CD4-positive, alpha-beta T cell treated with Interleukin-6 at 100 ng/mL for 8 hours (primary cell): ENCODE data around the gene KLF3.

ENCODE experiments used
- DNase-seq: peaks from one replicate; pipeline ENCODE4 v3.0.0-alpha.2; 2020; ENCODE audit warnings: mixed read lengths, low spot score

KLF3 gene

DNA sequence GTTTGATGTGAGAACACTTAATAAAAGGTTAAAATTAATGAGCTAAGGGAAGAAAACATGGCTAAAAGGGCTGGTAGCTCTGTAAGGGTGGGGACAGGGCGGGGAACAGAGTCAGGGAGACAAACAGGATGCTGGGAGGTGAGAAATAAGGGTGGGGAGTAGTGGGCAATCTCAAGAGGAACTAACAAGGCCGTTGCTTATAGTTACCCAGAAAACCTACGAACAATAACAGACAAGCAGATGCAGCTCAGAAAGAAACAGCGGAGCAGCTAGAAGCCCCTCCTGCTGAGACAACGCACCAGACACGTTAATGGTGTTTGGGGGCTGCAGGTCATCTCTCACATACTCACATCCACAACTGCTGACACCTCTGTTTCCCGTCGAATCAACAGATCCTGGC, 9.7 kb upstream of the KLF3 start:
- DNase-seq: peak; percentile 67

DNA sequence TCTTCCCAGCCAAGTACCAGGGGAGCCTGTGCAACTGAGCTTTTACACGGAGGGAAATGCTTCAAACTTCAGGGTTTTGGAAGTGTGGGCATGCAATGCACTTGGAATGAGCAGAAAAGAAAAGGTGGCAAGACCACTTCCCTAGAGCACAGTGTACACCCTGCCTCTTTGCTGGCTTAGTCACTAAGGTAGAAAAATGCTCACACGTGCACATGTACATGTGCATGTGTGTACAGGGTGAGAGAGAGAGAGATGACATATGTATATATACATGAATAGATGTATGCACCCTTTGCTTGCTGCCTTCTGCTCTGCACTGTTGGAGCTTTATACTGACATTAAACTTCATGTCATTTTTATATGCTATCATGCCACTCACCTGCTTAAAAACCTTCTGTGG, 7.9 kb upstream of the KLF3 start:
- no peak for DNase-seq

DNA sequence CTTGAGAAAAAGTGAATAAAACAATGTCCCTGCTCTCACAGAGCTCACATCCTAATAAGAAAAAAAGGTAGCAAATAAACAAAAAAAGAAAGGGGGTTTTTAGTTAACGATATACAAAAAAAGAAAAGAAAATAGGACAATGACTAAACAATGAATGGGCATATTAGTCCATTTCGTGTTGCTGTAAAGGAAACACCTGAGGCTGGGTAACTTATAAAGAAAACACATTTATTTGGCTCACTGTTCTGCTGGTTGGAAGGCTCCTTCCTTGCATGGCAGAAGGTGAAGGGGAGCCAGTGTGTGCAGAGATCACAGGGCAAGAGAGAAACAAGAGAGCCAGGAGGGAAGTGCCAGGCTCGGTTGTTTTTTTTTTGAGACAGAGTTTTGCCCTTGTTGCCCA, 4.7 kb upstream of the KLF3 start:
- DNase-seq: no peak

DNA sequence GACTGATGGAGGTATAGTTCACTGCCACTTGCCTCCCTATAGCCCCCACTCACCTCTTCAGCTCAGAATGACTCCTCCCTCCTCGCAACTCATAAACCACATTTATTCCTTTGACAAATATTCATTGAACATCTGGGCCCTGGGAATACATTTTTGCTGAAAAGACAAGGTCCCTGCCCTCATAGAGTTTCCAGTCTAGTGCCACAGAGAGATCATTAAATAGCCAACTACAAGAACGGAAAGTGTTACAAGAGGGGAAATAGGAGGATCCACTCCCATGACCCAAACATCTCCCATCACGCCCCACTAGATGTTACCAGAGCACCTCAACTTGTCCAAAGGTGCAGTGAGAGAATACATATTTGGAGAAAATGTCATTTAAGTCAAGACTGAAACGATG, 3.2 kb upstream of the KLF3 start:
- no peak for DNase-seq

DNA sequence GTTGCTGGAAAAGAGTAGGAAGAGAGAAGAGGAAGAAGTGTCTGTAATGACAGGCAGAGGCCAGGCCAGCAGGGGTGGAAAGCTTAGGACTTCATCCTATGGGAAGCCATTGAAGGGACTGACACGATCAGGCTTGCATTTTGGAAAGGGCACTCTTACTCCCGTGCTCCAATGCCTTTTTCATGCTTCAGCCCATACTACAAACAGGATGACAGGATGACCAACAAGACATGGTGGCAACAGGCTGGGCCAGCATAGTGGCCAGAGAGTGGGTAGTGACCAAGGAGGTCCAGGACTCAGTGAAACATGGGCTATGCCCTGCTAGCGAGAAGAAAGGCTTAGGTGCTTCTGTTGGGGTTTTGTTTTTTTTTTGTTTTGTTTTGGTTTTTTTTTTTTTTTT, 2.6 kb upstream of the KLF3 start:
- no peak for DNase-seq

DNA sequence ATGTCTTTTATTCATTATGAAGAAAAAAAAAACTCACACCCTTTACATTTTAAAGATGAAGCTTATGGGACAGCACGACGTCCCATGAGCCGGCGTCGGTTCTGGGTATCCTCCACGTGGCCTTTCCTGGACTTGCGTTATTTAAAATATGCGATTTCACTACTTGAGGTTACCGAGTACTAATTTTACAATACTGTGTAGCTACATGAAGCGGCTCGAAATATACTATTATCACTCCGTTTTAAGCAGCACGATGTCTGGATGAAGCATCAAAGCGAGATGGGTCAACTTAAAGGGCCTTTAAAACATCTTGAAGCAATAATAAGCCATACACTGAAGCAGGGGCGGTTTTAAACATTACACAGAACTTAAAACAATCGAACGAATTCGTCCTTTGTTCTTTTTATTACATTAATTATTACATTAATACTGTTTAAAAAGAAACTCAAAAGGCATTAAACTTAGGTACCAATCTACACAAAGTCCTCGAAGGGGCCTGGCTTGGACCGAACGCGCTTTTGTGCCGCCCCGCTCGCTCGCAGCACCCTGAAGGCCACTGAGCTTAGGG, 1.4 kb upstream of the KLF3 start:
- no peak for DNase-seq

DNA sequence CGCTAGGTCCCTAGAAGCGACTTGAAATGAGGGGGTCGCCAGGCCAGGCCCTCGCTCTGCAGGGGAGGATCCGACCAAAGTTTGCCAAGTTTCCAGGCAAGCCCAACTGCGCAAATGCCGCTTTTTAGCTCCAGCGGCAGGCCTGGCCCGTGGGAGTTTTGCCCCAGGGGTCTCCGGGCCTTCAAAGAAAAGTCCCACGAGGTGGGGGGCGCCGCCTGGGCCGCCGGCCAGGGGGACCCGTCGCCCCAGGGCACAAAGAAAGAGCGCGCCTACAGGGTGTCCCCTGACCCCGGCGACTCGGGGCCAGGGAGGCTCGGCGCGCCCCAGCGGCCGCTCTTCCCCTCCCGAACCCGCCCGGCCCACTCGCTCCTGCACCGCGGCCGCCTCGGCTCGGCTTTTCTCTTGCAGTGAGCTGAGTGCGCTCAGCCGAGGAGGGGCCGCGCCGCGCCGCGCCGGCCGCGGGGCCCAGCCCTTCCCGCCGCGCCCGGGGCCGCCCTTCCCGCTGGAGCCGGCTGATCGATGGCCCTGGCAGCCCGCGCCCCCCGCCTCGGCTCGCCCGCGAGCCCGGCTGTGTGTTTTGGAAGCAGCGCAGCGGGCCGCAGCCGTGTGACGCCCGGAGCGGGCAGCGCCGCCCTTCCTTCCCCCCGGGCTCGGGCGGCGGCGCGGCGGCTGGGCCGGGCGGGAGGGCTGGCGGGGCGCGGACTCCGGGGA, 754 bp upstream of the KLF3 start:
- no peak for DNase-seq

DNA sequence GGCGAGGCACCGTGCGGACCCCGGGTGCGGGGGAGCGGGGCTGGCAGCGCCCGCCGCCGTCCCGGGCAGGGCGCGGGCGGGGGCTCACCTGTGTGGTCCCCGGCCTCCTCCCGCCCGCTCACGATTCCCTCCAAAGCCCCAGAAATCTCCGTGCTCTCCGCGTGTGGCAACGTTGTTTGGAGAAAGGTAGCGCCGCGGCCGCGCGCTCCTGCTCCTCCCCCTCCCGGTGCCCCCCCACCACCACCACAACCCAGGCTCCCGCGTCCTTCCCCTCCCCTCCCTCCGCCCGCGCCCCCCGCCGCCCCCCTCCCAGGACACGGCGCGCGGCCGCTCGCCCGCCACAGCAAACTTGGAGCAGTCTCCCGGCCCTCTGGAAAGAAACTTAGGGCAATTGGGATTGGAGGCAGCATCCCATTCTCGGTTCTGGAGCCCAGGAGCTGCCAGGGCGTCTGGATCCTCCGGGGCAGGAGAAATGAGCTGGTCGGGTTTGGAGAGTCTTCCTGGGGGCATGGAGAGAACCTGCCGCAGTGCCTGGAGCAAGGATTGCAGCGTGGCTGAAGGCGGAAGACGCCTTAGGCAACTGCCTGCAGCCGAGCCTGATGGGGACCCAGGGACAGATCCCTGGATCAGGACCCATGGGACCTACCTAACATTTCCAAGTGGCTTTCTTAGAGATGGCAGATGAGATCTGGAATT, 855 bp downstream of the KLF3 start:
- DNase-seq: peak; percentile 43

DNA sequence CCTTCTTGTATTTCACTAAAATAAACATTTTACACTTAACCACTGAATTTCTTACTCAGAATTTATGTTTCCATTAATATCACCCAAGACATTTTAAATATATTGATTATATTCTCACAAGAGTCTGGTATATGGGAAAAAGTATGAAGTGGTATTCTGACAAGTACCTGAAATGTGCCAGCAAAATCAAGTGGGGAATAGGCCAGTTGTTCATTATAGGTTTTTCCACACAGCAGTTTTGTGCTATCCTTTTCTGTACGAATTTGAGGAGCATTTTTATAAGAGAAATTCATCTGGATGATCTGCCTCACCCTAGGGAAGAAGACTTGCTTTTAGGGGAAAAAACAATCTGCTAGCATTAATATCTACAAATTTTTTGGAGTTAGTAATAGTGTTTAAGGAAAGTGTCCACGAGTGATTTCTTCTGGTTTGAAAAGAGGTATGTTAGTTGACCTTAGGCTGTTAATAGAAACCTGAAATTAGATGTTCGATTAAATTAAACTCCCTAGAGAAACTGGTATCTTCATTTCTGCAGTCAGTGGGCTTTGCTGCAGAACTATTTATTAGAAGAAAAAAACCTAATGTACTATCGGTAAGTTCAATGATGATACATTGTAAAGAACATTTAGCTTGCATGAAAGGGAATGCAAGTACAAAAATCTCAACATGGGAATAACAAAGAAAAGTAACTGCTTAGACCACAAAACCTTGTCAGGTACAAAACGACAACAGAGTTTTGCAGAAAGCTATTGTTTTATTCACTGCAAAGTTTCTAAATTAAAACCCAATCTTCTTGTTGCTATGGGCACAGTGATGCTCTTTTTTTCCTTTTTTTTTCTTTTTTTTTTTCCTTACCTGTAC, 1.8 kb downstream of the KLF3 start:
- no peak for DNase-seq

DNA sequence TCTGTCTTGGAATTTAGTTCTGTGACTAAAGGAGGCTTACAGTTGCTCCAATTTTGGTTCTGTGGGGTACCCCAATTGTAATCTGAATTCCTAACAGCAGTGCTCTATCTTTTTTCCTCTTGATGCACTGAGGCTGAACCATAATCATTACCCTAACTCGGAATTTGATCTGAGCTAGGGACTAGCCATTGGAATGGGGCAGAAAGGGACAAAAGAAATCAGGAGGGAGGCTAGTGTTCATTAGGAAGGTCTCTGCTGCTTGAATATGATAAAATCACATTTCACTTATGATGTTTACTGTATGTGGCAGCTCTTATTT, 2.7 kb downstream of the KLF3 start:
- DNase-seq: no peak

DNA sequence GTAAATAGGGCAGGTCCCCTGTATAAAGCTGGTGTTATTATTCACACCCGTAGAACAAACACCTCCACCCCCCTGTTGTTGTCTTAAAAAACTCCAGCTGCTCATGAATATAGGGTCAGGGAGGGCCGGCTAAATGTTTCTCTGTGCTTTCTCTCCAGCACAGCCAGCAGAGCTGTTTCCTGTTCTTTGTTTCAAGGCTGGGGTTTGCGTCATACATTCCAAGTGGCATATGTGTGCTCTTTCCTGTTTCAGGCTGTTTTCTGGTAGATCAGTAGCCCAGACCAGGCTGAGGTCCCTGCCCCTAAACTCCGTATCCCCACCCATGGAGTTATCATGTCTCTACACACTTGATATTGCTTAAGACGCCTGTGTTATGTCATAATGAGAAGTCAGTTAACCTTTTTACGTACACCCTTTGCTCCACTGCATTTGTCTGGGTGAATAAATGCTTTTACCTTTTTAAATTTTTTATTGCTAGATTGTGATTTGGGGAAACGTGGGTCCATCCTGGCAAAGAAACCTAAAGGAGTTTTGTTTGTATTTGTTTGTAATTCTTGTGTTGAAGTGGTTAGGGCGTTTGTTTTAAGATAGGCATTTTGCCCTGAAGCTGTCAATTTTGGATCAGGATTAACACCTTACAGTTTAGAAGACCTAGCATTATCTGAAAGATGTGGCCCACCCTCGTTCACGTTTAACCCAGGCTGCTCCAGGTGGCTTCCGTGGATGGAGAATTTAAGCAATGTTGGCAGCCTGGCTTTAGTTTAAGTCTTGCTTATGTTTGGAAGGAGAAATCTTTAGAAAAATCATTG, 3.3 kb downstream of the KLF3 start:
- peak; percentile 66 for DNase-seq

DNA sequence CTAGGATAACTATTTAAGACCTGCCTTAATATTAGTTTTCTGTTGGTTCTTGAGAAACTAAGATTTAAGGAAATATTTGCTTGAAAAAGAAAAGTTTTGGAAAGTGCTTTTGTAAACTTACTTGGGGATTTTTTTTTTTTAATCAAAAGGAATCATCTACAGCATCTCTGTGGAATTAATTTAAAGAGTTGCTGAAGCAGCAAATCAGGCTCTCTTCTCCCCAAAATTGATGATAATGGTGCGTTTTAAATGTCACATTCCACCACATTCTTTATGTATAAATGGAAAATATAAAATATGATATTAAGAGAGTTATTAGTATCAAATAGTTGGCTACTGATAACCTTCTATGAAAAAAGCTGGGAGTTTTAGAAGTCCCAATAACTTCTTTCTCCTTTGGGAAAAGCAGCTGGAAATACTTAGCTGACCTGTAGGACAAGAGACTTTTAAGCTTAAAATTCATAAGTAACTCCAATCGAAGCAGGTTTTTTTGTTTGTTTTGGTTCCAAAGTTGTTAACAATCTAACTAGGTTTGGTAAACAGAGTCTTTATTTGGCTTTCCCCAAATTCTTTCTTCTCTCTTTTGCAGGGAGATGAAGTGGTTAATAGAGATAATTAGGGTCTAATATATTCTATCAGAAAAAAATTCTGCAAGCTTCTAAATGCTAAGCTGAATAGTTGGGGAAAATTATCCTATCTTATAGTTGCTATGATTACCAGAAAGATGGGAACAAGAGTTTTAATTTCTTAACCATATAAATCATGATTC, 4.4 kb downstream of the KLF3 start:
- DNase-seq: no peak

DNA sequence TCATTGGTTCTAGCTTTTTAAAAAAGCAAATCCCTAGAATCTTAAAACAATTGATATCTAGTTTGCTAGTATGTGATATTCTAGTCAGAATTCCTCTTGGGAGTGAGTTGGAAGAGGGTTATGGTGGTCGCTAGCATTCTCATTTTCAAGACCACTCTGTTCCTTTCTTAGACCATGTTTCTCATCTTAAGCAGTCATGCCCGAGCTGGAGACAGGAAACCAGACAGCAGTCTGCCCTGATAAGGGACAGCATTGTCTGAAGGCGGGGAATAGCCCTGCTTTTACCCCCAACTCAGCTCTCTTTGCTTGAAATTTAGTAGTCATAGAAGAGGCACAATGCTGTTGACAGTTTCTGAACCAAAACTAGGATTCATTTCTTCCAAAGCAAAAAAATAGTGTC, 5.2 kb downstream of the KLF3 start:
- DNase-seq: no peak

DNA sequence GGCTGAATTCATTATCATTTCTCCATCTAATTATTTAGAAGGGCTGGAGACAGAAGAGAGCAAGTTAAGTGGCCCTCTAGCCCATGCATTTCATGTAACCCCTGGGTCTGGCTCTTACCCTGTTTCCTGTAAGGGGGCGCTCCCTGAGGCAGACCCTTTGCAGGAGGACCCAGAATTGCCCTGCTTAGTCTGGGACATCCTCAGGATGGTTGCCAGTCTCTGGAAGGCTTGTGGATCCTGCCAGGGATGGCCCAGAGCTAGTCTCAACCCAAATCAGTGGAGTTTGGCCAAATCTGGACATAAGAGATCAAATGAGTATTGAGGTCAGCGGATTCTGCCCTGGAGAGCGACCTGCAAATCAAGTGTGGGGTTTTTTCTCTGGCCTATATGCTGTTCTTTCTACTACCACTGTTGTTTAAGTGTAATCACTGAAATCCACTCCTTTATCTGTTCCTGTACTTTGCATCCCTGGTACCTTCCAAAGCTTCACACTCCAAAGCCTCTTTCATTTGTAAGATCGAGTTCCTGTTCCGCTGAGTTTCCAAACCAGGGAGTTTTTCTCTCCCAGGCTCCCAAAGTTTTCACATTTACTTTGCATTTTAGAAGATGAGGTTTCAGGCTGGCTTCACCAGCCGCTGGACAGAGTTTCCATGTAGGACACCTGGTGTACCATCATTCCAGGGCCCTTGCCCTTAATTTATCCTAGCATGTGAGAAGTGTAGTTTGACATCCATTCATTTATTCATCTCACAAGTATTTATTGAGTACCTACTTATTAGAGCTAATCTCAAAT, 6.3 kb downstream of the KLF3 start:
- DNase-seq: no peak

DNA sequence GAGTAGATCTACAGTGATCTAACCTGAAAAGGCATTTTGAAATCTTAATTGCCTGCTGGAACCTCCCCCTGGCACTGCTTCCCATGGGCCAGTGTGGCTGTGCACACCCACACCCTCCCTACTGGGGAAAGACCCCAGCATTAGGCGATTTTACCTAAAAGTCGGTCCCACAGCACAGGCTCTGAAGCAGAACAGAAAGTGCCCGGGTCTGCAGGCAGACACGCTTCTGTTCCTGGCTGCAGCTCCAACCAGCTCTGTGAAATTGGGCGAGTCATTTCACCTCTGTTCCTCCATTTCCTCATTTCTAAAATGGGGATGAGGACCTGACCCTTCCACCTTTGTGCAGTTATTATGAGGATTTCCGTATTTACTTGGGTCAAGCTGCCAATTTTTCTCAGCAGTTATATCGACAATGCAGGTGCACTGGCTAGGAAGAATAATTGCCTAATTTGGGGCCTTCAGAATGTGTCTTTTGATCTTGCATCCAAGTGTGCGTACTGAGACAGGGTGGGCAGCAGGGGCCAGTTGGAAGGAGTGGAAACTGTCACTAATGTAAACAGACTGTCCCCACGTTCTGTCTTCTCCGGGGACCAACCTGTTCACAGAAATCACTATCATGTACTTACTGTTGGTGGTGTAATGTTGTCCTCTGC, 7.1 kb downstream of the KLF3 start:
- DNase-seq: no peak

DNA sequence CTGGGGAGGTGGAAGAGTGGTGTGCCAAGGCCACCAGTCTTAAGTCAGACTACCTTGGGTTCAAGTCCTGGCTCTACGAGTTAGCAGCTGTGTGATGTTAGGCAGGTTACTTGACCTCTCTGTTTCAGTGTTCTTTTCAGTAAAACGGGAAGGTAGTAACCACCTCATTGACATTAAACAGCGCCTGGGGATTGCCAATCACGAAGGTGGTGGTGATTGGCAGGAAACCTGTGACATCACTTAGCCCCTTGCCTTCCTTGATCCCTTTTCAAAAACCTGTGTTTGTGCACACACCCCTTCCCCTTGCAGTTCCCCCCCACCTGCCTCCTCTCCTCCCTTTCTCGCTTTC, 7.6 kb downstream of the KLF3 start:
- DNase-seq: peak; percentile 36

DNA sequence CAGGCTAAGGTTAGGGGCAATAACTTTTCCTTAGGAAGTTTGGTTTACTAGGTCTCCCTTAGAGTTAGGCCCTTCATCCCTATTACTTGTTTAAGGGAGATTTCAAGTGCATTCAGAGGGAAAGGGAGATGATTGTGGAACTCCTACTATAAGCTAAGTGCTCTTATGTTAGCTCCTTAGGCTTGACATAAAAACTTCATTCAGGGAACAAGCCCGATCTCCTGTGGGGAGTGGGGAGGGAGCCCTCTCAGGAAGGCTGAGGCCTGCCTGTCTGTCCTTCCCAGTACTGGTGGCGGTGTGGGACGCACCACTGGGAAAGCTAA, 8.0 kb downstream of the KLF3 start:
- DNase-seq: no peak

DNA sequence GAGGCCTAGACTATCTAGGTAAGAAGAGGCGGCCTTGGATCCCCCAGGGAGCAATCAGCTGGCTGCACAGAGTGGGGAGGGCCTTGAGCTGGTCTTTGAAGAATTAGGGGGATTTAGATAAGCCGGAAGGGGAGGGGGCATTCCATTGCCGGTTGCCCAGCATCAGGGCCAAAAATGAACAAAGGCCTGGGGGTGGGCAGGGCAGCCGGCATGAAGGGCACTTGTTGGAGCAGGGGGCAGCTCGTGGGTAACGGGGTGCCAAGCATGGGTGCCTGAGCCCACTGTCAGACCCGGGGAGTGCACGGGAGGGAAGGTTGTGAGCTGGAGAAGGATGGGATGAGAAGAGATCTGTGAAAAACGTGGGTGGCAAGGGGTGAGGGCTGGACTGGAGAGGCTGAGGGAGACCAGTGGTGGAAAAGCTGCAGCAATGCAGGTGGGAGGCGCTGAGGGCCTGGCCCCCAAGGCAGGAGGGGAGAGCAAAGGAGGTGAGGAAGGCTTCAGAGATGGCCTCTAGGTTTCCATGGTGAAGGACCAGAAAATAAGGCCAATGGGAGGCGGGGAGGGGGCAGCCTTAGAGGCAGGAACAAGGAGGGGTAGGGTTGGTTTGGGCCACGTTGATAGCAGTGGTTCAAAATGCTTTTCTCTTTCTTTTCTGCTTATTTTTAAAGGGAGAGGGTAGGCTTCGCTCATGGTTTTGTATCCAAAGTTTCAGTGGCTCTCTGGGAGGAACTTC, 8.6 kb downstream of the KLF3 start:
- DNase-seq: no peak
